Upper lobe of right lung (tissue), 1 donor: ENCODE results near the gene DNAJC8. TPM values are rescaled to one million over a fixed set of nuclear protein-coding genes. Genes with fewer than 3 reads are reported as not detected.

Experiments
- ATAC-seq: fragments of 200-7000 bp; cut with Tn5 transposase; one replicate; pipeline ENCODE4 v1.9.1; 2020; ENCODE audit warnings: mild to moderate bottlenecking, moderate library complexity
- DNase-seq: peaks from one replicate; pipeline ENCODE4 v3.0.0-alpha.2; 2020
- H3K27ac ChIP-seq: fragments of 200-600 bp; one replicate; pipeline ENCODE4 v1.8.0; 2022
- H3K27me3 ChIP-seq: fragments of 200-600 bp; one replicate; pipeline ENCODE4 v1.8.0; 2022; ENCODE audit warnings: mild to moderate bottlenecking
- H3K36me3 ChIP-seq: fragments of 200-600 bp; one replicate; pipeline ENCODE4 v1.8.0; 2022
- H3K4me1 ChIP-seq: fragments of 200-600 bp; one replicate; pipeline ENCODE4 v1.8.0; 2022
- H3K4me3 ChIP-seq: fragments of 200-600 bp; one replicate; pipeline ENCODE4 v1.8.0; 2022; ENCODE audit warnings: mild to moderate bottlenecking
- H3K9me3 ChIP-seq: fragments of 200-600 bp; one replicate; pipeline ENCODE4 v1.8.0; 2022
- CTCF ChIP-seq: fragments of 200-600 bp; IDR thresholded peaks from one replicate; pipeline ENCODE4 v1.8.0; 2022; ENCODE audit warnings: antibody characterized with exemption
- intact Hi-C: fragments of 100-400 bp; cut with DNase I; formaldehyde crosslinking; loops from one replicate; pipeline ENCODE4 v1.11.0; 2022
- total RNA-seq: library from RNA; stranded (reverse); fragmentation: NEBNext Ultra II Directional; extraction: Animal tissue kit (Norgen Biotek cat#: 25700); gene quantifications from one replicate; pipeline ENCODE4 v1.2.1, GENCODE V29; 2021
- donor health status: DM: no; HTN: yes; CAD: no; lungs with severe emphysema.

Gene DNAJC8
- total RNA-seq, 1 donor from 2014 or later, result 65.4 TPM

GRCh38 chr1:28197682-28198415 is 35.0 kb downstream of the DNAJC8 start:
- DNase-seq (no peak), ATAC-seq (no peak)
- H3K9me3 ChIP-seq, result no peaks in the 10 kb centered on the region
- H3K27ac ChIP-seq, result no peak overlapping the region
- H3K4me3 ChIP-seq, result no peak overlapping the region
- no peak for TF ChIP-seq CTCF
- no peaks in the 10 kb centered on the region for H3K27me3 ChIP-seq
- H3K4me1 ChIP-seq, result peaks cover 5% of the 10 kb centered on the region
- intact Hi-C loops, result no loop called here
- H3K36me3 ChIP-seq, result peaks cover 45% of the 10 kb centered on the region

- Histone ChIP-seq H3K4me1 (peaks cover 5% of the 10 kb centered on the region), H3K9me3 (no peaks in the 10 kb centered on the region), H3K27ac (no peak overlapping the region), H3K27me3 (no peaks in the 10 kb centered on the region), H3K36me3 (peaks cover 30% of the 10 kb centered on the region), H3K4me3 (no peak overlapping the region)
- ATAC-seq, result no peak
- intact Hi-C loops, result no loop called here
- peak; percentile 27 for DNase-seq
- TF ChIP-seq CTCF, result no peak
Observed at GRCh38 chr1:28196330-28196729, 36.5 kb downstream of the DNAJC8 start.

GRCh38 chr1:28195780-28196179 is 37.0 kb downstream of the DNAJC8 start:
- Histone ChIP-seq H3K27ac (no peak overlapping the region), H3K27me3 (no peaks in the 10 kb centered on the region), H3K4me3 (no peak overlapping the region), H3K36me3 (peaks cover 24% of the 10 kb centered on the region), H3K9me3 (no peaks in the 10 kb centered on the region), H3K4me1 (peaks cover 10% of the 10 kb centered on the region)
- intact Hi-C loops, result no loop called here
- DNase-seq, result peak; percentile 18
- ATAC-seq, result no peak
- TF ChIP-seq CTCF, result no peak

- no peaks in the 10 kb centered on the region for H3K9me3 ChIP-seq
- DNase-seq, result no peak
- no peaks in the 10 kb centered on the region for H3K27me3 ChIP-seq
- peaks cover 11% of the 10 kb centered on the region for H3K36me3 ChIP-seq
- ATAC-seq, result no peak
- H3K4me1 ChIP-seq, result peaks cover 10% of the 10 kb centered on the region
- no peak overlapping the region for H3K4me3 ChIP-seq
- H3K27ac ChIP-seq, result no peak overlapping the region
- TF ChIP-seq CTCF, result no peak
- intact Hi-C loops, result no loop called here
Observed at GRCh38 chr1:28194326-28195035, 38.3 kb downstream of the DNAJC8 start.

- no peak for TF ChIP-seq CTCF
- no peak overlapping the region for H3K27ac ChIP-seq
- peaks cover 10% of the 10 kb centered on the region for H3K4me1 ChIP-seq
- H3K4me3 ChIP-seq, result no peak overlapping the region
- DNase-seq (peak; percentile 49), ATAC-seq (peak; percentile 38)
- no peaks in the 10 kb centered on the region for H3K27me3 ChIP-seq
- H3K9me3 ChIP-seq, result no peaks in the 10 kb centered on the region
- H3K36me3 ChIP-seq, result peaks cover 4% of the 10 kb centered on the region
- intact Hi-C loops, result no loop called here
Observed at GRCh38 chr1:28193701-28194161, 39.1 kb downstream of the DNAJC8 start.
